Loucy (cell line): ENCODE measurements around the gene KAZALD1.

Experiments used
- EZH2phosphoT487 ChIP-seq: fragments of 200-600 bp; IDR thresholded peaks from 2 replicates; pipeline ENCODE4 v1.6.1; 2018; ENCODE audit warnings: antibody characterized with exemption, mild to moderate bottlenecking, moderate library complexity, borderline replicate concordance
- TF ChIP-seq, protein P1 (sequence below): fragments of 200-600 bp; sonication (generic); conservative IDR thresholded peaks from 2 replicates; pipeline ENCODE4 v1.5.1; 2014; ENCODE audit warnings: mild to moderate bottlenecking, antibody characterized with exemption, low read length

DNA sequence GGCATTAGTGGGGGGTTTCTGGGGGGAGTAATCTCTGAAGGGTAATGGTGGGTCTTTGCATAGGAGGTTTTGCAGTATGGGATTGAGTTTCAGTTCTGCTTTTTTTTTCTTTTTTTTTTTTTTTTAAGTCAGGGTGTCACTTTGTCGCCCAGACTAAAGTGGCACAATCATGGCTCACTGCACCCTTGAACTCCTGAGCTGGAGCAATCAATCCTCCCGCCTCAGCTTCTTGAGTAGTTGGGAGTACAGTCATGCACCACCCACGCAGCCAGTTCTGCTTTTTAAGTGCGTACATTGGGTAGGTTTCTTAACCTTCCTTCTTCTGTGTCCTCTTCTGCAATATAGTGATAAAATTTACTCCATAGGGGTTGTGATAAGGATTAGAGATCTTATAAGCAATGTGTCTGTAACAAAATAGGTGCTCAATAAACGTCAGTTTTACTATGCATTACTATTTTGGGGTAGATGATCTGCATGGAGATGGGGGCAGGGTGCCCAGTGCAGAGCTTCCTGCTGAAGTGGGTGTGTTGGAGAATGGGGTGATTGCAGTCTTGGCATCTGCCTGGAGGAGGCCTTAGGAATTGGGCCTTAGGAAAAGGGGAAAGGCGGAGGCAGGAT lies 9.6 kb downstream of the KAZALD1 start:
- TF ChIP-seq, protein P1, sequence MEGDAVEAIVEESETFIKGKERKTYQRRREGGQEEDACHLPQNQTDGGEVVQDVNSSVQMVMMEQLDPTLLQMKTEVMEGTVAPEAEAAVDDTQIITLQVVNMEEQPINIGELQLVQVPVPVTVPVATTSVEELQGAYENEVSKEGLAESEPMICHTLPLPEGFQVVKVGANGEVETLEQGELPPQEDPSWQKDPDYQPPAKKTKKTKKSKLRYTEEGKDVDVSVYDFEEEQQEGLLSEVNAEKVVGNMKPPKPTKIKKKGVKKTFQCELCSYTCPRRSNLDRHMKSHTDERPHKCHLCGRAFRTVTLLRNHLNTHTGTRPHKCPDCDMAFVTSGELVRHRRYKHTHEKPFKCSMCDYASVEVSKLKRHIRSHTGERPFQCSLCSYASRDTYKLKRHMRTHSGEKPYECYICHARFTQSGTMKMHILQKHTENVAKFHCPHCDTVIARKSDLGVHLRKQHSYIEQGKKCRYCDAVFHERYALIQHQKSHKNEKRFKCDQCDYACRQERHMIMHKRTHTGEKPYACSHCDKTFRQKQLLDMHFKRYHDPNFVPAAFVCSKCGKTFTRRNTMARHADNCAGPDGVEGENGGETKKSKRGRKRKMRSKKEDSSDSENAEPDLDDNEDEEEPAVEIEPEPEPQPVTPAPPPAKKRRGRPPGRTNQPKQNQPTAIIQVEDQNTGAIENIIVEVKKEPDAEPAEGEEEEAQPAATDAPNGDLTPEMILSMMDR, result no peak
- no peak for TF ChIP-seq EZH2phosphoT487
